ENCODE data around the gene TAF1D.

- TF ChIP-seq, protein P1, sequence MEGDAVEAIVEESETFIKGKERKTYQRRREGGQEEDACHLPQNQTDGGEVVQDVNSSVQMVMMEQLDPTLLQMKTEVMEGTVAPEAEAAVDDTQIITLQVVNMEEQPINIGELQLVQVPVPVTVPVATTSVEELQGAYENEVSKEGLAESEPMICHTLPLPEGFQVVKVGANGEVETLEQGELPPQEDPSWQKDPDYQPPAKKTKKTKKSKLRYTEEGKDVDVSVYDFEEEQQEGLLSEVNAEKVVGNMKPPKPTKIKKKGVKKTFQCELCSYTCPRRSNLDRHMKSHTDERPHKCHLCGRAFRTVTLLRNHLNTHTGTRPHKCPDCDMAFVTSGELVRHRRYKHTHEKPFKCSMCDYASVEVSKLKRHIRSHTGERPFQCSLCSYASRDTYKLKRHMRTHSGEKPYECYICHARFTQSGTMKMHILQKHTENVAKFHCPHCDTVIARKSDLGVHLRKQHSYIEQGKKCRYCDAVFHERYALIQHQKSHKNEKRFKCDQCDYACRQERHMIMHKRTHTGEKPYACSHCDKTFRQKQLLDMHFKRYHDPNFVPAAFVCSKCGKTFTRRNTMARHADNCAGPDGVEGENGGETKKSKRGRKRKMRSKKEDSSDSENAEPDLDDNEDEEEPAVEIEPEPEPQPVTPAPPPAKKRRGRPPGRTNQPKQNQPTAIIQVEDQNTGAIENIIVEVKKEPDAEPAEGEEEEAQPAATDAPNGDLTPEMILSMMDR (IDR thresholded peaks at IDR 0.05): no peak
- TF ChIP-seq EZH2phosphoT487 (IDR thresholded peaks at IDR 0.05) (no peak), EZH2 (IDR thresholded peaks at IDR 0.05) (no peak)
Measured at GRCh38 chr11:93732237-93732892, 8.9 kb downstream of the TAF1D start.
